CD4-positive, alpha-beta T cell treated with Interleukin-4 for 1 hour (primary cell): Measurements from ENCODE around the gene NHLRC4.

Experiments used
- DNase-seq, 2 donors: peaks; one replicate each; pipeline ENCODE4 v3.0.0-alpha.2; 2020 to 2022

The NHLRC4 gene

GRCh38 chr16:566475-567372 lies at the start of gene NHLRC4:
NHLRC4 (plus strand) TSS chr16:567005; CDS start chr16:568048, 1,043 bp downstream.
- DNase-seq = peak; percentile 51

- no peak for DNase-seq
Observed at GRCh38 chr16:518858-519257, 47.9 kb upstream of the NHLRC4 start.

- DNase-seq = no peak
Observed at GRCh38 chr16:519425-519824, 47.4 kb upstream of the NHLRC4 start.

- DNase-seq = no peak
Observed at GRCh38 chr16:519841-520687, 46.7 kb upstream of the NHLRC4 start.

DNA sequence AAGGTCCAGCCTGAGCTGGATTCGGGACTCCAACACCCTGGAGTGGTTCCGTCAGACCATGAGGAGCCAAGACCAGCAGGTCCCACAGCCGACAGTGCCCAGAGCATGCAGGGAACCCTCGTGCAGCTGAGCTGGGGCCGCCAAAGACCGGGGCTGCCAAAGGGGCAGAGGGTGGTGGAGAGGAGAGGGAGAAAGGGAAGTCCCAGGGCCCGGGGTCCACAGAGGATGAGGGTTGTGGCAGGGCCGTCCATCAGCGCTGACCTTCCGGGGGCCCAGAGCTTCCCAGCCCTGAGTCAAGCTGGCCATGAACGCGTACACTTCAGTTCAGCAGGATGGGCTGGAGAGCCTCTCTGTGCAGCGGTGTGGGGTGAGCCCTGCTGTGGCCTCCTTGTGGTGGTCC lies 46.0 kb upstream of the NHLRC4 start:
- no peak for DNase-seq

GRCh38 chr16:521381-522210 lies 45.2 kb upstream of the NHLRC4 start:
- DNase-seq = no peak

- no peak for DNase-seq
Observed at GRCh38 chr16:522320-523096, 44.3 kb upstream of the NHLRC4 start.

DNA sequence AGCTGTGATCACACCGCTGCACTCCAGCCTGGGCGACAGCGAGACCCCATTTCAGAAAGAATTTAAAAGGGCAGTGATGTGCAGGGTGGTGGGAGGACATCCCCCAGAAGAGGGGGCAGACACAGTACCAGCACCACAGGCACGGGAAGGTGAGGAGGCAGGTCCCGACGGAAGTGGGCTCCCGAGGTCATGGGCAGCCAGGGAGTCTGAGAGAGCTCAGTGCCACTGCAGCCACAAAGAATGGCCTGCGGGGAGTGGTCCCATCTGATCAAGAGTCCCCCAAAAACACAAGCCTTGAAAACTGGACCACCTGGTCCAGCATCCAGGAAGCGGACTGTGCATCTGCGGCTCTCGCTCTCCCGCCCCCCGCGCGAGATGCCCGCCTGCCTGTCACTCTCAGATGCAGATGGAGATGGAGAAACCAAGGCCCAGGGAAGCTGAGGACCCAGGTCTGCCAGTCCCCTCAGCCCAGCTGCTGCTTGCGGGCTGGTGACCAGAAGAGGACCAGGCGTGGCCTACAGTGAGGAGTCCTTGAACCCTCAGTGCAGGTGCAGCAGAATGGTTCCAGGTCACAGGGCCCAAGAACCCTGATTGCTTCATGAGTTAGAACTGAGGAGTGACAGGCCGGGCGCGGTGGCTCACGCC lies 43.6 kb upstream of the NHLRC4 start:
- no peak for DNase-seq

DNA sequence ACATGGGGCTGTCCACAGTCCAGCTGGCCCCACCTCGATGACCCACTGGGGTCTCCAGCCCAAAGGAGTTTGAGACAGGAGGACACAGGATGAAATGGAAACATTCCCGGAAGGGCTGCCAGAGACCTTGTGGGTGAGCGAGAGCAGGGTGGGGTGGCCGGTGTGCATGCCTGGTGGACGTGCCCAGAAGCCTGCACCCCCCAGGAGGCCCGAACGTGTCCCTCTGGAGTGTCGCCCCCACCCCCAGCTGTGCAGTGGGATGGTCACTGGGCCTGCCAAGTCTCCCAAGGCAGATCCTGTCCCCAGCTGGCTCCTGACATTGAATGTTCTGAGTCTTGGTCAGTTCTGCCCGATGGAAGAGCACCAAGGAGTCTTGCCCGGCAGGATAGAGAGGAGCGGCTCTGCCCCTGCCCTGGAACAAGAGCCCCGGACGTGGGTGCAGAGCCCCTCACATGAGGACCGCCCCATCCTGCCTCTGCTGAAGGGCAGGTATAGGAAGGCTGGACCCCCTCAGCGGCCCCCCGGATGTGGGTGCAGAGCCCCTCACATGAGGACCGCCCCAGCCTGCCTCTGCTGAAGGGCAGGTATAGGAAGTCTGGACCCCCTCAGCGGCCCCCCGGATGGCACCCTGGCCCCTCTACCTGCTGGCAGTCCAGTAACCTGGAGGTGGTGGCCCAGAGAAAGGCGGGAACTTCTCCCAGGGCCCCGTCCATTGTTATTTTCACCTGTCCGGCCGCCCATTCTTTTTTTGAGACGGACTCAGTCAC lies 42.3 kb upstream of the NHLRC4 start:
- no peak for DNase-seq

DNA sequence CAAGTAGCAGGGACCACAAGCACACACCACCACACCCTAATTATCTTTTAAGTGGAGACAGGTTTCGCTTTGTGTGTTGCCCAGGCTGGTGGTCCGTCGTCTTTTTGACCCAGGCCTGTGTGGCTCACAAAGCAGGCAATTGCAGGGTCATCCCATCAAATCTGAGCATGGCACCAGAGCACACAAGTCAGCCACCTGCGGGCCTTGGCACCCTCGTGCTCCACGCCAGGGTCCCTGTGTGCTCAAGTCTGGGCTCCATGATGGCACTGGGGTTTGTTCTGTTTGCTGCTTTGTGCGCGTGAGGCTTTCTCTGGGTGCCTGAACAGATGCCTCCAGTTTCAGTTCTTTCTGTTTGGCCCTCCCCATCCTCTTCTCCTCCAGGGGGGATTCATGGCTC lies 41.7 kb upstream of the NHLRC4 start:
- DNase-seq = no peak

GRCh38 chr16:525520-526180 lies 41.2 kb upstream of the NHLRC4 start:
- peak in 1 of 2 donors; percentile 36 for DNase-seq

DNA sequence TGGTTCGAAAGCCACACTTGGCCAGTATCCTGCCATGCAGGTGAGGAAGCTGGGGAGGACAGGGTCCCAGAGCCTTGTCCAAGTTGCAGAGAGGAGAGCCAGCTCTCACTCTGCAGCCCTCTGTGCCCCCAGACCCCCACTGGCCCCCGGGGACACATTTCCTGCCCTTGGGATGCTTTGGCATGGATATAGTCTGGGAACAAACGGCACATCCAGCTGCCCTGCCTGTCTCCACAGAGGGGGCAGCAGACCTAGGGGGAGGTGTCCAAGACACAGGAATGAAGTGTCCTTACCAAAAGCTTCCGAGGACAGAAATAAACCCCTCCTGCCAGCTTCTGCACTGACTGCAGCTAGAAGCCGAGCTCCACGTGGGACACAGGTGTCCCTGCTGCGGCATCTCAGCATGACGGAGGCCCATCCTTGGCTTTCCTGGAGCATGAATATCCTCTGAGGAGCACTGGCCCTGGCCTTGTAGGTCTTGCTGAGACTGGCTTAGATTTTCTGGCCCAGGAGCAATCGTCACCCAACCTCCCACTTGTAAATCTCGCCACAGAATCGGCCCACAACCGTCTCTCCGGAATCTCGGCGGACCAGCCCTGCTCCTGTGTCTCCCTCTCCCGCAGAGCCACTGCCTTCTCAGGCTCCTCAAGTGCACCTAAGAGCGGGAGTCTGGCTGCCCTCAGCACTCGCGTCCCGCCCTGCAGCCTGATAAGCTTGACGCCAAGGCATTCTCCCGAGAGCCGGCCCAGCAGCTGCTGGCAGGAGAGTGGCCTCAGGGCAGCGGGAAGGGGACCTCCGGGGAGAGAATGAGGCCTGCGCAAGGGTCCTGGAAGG lies 40.4 kb upstream of the NHLRC4 start:
- no peak for DNase-seq

- peak; percentile 83 to 86 for DNase-seq
Observed at GRCh38 chr16:527015-527903, 39.5 kb upstream of the NHLRC4 start, which contains the start of gene CAPN15. CAPN15 (plus strand) TSS chr16:527712; CDS start chr16:546839, 19,127 bp downstream.

GRCh38 chr16:528111-529011 lies 38.4 kb upstream of the NHLRC4 start:
- DNase-seq = peak; percentile 30 to 44

GRCh38 chr16:529012-529575 lies 37.7 kb upstream of the NHLRC4 start:
- peak; percentile 20 to 43 for DNase-seq

DNA sequence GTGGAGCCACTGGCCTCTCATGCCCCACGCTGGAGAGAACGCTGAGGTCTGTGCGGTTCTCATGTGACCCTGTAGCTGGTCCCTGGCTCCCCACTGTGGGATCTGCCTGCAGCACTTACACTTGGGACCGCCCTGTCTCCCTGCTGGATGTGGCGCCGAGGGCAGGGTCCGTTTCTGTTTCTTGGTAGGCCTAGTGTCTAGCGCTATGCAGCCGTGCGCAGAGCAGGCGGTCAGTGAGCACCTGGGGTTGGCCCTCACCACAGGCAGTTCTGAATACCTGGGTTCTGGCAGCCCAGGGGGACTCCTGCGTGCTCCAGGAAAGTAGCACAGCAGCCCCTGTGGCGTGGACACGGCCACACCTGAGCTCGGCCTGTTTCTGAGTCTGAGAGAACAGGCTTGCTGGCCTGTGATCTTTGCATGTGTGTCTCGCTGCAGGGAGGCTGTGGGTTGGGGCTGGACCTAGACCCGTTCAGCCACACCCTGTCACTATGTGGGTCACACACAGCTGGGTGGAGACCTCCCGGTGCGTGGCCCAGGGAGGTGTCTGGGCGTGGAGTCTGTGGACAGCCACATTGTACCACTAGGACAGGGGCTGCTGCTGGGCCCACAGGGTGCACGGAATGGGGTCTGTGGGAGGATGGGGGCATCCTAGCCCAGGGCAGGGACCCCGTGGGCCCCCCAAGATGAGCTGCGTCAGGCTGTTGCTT lies 36.5 kb upstream of the NHLRC4 start:
- no peak for DNase-seq
